ENCODE results near the gene GAPDH. TPM values are rescaled to one million over a fixed set of nuclear protein-coding genes. Genes with fewer than 3 reads are reported as not detected.
"Not testable (repeated sequence)": the region's sequence is repeated elsewhere in the genome, so short reads cannot be mapped to it uniquely, and the experiment has no call there.

Gene GAPDH
- total and polyA plus RNA-seq, 10 of the 15 experiments (the other 5 are each of a cell fraction or from before 2014, with no cell fraction given): 5,606 to 14,240 (median 9,400) TPM

DNA sequence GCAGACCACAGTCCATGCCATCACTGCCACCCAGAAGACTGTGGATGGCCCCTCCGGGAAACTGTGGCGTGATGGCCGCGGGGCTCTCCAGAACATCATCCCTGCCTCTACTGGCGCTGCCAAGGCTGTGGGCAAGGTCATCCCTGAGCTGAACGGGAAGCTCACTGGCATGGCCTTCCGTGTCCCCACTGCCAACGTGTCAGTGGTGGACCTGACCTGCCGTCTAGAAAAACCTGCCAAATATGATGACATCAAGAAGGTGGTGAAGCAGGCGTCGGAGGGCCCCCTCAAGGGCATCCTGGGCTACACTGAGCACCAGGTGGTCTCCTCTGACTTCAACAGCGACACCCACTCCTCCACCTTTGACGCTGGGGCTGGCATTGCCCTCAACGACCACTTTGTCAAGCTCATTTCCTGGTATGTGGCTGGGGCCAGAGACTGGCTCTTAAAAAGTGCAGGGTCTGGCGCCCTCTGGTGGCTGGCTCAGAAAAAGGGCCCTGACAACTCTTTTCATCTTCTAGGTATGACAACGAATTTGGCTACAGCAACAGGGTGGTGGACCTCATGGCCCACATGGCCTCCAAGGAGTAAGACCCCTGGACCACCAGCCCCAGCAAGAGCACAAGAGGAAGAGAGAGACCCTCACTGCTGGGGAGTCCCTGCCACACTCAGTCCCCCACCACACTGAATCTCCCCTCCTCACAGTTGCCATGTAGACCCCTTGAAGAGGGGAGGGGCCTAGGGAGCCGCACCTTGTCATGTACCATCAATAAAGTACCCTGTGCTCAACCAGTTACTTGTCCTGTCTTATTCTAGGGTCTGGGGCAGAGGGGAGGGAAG lies 3.5 kb downstream of the GAPDH start:
- Histone ChIP-seq H3K4me1 (ENCODE audit: control insufficient read depth, insufficient read depth, low read length) (peaks cover 26% of the 10 kb centered on the region), H3K27ac (ENCODE audit: control insufficient read depth, insufficient read depth) (peak overlapping the region; percentile 9; the same call in 1 of the 2 replicates), H3K4me3 (peak overlapping the region; percentile 83), H3K36me3 (ENCODE audit: control insufficient read depth in 2 of 2, insufficient read depth in 2 of 2, low read length in 1 of 2) (peaks cover 24 to 30% of the 10 kb centered on the region in 2 experiments; a peak in 3 of 4 replicates), H3K79me2 (ENCODE audit: control insufficient read depth, insufficient read depth, low read length) (peaks cover 56% of the 10 kb centered on the region), H3K9ac (ENCODE audit: control insufficient read depth, insufficient read depth, low read length) (peak overlapping the region; percentile 79), H4K20me1 (ENCODE audit: control insufficient read depth, insufficient read depth) (peaks cover 24% of the 10 kb centered on the region), H3K4me2 (ENCODE audit: control insufficient read depth, insufficient read depth) (peak overlapping the region; percentile 98)
- ATAC-seq: peak; percentile 8
- in situ Hi-C loops (cut with MboI); H2AFZ ChIP-seq (ENCODE audit: control insufficient read depth, low read depth, low read length); DNase-seq (ENCODE audit: low read depth, low spot score); H3K27me3 ChIP-seq (replicated peaks in 1 of 2; ENCODE audit: control insufficient read depth in 2 of 2, insufficient read depth in 2 of 2, low read length in 1 of 2); H3K9me3 ChIP-seq (replicated peaks; ENCODE audit: control insufficient read depth, insufficient read depth, low read length): not testable (repeated sequence)
- intact Hi-C loops (cut with micrococcal nuclease; ENCODE audit: unreplicated experiment): loop anchor here (5.0 kb wide), 1 partner anchor 70 kb away; no protein-coding TSS in a partner anchor
- peak; percentile 38 for FAIRE-seq
- 0 out of 2 replicates have a peak, but pooled peaks have one; percentile 59 for TF ChIP-seq SMARCA5 (IDR thresholded peaks at IDR 0.05)
- TF ChIP-seq, protein P1, sequence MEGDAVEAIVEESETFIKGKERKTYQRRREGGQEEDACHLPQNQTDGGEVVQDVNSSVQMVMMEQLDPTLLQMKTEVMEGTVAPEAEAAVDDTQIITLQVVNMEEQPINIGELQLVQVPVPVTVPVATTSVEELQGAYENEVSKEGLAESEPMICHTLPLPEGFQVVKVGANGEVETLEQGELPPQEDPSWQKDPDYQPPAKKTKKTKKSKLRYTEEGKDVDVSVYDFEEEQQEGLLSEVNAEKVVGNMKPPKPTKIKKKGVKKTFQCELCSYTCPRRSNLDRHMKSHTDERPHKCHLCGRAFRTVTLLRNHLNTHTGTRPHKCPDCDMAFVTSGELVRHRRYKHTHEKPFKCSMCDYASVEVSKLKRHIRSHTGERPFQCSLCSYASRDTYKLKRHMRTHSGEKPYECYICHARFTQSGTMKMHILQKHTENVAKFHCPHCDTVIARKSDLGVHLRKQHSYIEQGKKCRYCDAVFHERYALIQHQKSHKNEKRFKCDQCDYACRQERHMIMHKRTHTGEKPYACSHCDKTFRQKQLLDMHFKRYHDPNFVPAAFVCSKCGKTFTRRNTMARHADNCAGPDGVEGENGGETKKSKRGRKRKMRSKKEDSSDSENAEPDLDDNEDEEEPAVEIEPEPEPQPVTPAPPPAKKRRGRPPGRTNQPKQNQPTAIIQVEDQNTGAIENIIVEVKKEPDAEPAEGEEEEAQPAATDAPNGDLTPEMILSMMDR (IDR thresholded peaks at IDR 0.05 in 2 of 3, conservative IDR thresholded peaks at IDR 0.05 in 1 of 3; ENCODE audit: control insufficient read depth in 2 of 3, extremely low read depth in 1 of 3, insufficient read depth in 1 of 3, low read depth in 3 of 3, low read length in 3 of 3): peak; percentile 63 to 82 (median 78)
- 0 out of 2 replicates have a peak, but pooled peaks have one; percentile 39 for TF ChIP-seq POLR2AphosphoS5 (IDR thresholded peaks at IDR 0.05; ENCODE audit: low read length)
- TF ChIP-seq YY1 (IDR thresholded peaks at IDR 0.05; ENCODE audit: low read depth, low read length): peak; percentile 36; the same call in 1 of the 2 replicates
- peak; percentile 45 for TF ChIP-seq SMC3 (IDR thresholded peaks at IDR 0.05; ENCODE audit: borderline replicate concordance, low read length)
- 0 out of 2 replicates have a peak, but pooled peaks have one; percentile 46 for TF ChIP-seq CBFB (IDR thresholded peaks at IDR 0.05; ENCODE audit: low read depth)
- peak; percentile 27; the same call in 1 of the 2 replicates for TF ChIP-seq BACH1 (IDR thresholded peaks at IDR 0.05; ENCODE audit: borderline replicate concordance)
- 0 out of 2 replicates have a peak, but pooled peaks have one; percentile 52 for TF ChIP-seq POLR2A (IDR thresholded peaks at IDR 0.05; ENCODE audit: low read depth, low read length)
- 0 out of 2 replicates have a peak, but pooled peaks have one; percentile 28 for TF ChIP-seq SIN3A (IDR thresholded peaks at IDR 0.05; ENCODE audit: low read depth, low read length)
- peak; percentile 60 for TF ChIP-seq RAD21 (IDR thresholded peaks at IDR 0.05; ENCODE audit: insufficient read depth, low read depth, low read length)
- CTCF ChIA-PET: interaction anchor here (0.6 to 7.7 kb wide), 48 partner anchors 9 to 329 kb away, joined by 3 to 91 read pairs (median 4); partner anchors contain the start of genes CD27, CDCA3, COPS7A and IFFO1
- POLR2A ChIA-PET: interaction anchor here (0.6 to 4.3 kb wide), 5 partner anchors 15 to 211 kb away, joined by 3 to 19 read pairs (median 3); no protein-coding TSS in a partner anchor
- 17% methylated on average over 17 of the region's 17 CpGs for WGBS (ENCODE audit: insufficient coverage, insufficient replicate concordance, low lambda C conversion rate, missing lambda C conversion rate)
- BruUV-seq (replicated peaks): TSS peak; percentile 94
- SMC1A ChIA-PET (ENCODE audit: uncharacterized antibody, unreplicated experiment): interaction anchor here (0.6 to 7.9 kb wide), 20 partner anchors 9 to 215 kb away, joined by 3 to 83 read pairs (median 4); partner anchors contain the start of gene TAPBPL
- RAD21 ChIA-PET (ENCODE audit: unreplicated experiment): interaction anchor here (0.7 to 6.9 kb wide), 17 partner anchors 16 to 549 kb away, joined by 3 to 67 read pairs (median 5); partner anchors contain the start of genes MRPL51, TAPBPL and VAMP1
